Activated CD4-positive, CD25-positive, alpha-beta regulatory T cell treated with anti-CD3 and anti-CD28 coated beads, Interleukin-2, amount 50 U/mL, for 24 hours (primary cell): ENCODE data around the gene MRPL42.
"Not testable (repeated sequence)": the region's sequence is repeated elsewhere in the genome, so short reads cannot be mapped to it uniquely, and the experiment has no call there.

ENCODE experiments used
- ATAC-seq, 2 donors: fragments of 150-1000 bp; cut with Tn5 transposase; one replicate each; pipeline ENCODE4 v1.10.0; 2021; ENCODE audit warnings: mild to moderate bottlenecking in 1 of 2, moderate library complexity in 1 of 2

Gene MRPL42

DNA sequence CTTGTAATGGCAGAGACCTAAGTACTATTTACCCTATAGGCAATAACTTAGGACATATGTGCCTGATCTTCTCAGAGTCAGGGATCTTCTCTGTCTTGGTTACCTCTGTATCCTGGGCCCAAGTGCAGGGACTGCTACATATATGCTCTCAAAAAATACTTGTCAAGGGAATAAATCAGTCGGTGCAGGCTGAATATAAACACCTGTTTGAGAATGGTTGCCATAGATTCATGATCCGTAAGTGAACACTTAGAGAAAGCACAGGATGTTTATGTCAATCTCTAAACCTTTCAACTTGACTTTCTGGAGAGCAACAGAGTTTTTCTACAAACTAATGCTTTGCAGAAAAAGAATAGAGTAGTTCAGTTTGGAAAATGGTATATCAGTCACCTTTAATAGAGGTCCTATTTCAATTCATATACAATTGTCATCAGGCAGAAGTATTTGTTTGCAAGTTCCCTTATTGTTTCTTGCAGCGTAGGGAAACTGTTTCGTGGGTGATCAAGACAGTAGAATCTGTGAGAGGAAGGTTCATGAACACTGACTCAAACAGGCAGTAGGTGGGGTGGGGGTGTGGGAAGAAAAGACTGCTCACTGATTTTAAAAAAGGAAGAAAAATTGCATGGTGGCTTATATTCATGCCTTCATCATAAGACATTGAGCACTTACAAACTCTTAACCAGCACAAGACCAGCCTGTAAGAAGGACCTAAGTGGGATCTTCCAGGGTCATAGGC lies 19.6 kb upstream of the MRPL42 start:
- peak; percentile 58 to 65 for ATAC-seq

DNA sequence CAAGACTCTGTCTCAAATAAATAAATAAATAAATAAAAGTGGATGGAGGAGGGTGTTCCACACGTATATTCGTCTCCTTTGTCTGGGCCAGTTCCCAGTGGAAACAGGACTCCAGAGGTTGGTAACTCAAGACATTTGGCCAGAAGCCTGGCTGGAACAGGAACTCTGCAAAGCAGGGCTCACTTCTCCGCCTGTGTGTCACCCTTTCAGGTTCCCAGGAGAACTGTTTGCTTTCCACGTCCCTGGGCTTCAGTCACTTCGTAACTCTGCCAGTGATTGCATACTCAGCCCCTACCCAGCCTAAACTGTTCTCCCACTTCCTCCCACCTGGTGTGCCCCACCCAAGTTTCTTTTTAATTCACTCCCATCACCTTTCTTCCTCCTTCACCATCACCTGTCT lies 18.5 kb upstream of the MRPL42 start:
- no peak for ATAC-seq

DNA sequence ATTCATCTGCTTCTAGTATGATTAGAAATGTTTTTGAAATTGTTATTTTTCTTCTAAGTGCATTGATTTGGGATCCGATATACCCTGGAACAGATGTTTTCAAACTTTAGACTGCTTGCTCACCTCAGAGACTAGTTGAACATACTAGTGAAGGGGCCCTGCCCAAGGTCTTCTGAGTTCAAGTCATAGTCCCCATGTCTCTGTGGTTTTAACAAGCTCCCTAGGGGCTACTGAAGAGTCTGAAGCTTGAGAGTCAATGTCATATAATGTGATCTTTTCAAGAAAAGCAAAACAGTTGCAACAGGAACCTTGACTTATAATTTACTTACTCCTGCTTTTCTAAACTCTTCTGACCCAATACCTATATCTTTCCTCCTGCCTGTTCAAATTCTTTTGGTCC lies 18.0 kb upstream of the MRPL42 start:
- ATAC-seq, result peak; percentile 53 to 65

DNA sequence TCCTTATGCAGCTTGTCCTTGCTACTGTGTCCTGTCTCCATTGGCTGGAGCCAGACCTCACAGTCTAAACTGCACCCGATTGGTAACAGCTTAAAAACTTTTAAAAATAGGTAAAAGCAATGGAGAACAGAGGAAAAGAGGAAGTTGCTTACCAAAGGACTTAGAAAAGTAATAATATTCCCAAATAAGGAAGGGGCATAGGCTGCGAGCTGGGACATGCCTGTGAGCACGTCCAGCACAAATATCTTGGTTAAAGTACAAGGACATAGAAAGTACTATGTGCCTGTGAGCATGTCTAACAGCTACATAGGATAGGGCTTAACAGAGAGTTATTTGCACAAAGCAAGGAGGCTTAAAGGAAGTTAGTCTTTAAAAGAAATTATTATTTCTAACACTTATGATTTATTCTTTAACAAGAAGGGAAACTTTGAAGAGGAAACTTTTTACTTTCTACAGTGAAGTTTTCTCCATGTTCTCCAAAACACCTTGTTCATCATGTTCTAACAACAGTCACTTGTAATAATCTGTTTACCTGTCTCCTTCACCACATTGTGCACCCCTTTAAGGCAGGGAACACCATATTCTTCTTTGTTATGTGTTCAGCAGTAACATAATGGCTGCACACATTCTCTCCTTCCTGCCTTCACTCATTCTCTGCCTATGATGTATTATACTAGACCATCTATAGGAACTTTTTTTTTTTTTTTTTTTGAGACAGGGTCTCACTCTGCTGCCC lies 15.7 kb upstream of the MRPL42 start:
- ATAC-seq, result no peak

DNA sequence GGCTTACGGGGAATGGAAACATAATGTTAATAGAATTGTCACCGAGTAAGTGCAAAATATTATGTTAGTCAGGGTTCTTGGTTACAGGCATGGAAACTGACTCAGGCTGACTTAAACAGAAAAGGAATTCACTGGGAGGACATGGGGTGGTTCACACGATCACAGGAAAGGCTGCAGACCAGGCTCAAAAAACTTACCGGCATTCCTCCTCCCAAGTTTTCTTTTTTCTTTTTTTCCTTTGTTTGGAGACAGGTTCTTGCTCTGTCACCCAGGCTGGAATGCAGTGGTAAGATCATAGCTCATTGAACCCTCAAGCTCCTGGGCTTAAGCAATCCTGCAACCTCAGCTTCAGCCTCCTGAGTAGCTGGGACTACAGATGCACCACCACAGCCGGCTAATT lies 13.7 kb upstream of the MRPL42 start:
- no peak for ATAC-seq

DNA sequence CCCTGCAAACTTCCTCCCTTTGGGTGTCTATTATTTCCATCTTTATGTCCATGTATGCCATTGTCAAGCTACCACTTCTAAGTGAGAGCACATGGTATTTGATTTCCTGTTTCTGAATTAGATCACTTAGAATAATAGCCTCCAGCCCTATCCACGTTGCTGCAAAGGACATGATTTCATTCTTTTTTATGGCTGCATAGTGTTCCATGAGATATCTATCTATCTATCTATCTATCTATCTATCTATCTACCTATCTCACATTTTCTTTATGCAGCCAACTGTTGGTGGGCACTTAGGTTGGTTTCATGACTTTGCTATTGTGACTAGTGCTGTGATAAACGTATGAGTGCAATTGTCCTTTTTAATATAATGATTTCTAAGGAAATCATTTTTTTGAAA lies 11.2 kb upstream of the MRPL42 start:
- ATAC-seq, result no peak

DNA sequence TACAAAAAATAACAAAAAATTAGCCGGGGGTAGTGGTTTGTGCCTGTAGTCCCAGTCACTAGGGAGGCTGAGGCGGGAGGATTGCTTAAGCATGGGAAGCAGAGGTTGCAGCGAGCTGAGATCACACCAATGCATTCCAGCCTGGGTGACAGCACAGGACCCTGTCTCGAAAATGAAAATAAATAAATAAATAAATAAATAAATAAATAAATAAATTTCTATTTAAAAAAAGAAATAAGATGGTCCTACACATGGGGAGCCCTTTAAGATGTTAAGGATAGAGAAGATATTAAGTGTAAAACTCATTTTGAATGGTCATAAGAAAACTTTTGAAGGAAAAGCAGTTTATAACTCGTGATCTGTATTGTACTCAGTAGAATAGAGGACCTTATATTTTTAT lies 8.2 kb upstream of the MRPL42 start:
- no peak for ATAC-seq

DNA sequence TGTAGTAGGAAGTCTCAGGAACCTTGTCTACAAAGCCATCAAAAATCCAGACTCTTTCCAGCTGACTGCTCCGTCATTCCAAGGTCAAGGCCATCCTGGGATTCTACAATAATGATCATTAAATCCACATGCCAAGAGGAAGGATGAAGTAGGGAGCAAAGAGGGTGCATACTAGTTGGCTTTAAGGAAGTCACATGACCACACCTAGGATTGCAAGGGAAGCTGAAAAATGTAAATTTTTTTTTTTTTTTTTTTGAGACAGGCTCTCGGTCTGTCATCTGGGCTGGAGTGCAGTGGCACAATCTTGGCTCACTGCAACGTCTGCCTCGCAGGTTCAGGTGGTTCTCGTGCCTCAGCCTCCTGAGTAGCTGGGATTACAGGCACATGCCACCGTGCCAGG lies 7.3 kb upstream of the MRPL42 start:
- no peak for ATAC-seq

DNA sequence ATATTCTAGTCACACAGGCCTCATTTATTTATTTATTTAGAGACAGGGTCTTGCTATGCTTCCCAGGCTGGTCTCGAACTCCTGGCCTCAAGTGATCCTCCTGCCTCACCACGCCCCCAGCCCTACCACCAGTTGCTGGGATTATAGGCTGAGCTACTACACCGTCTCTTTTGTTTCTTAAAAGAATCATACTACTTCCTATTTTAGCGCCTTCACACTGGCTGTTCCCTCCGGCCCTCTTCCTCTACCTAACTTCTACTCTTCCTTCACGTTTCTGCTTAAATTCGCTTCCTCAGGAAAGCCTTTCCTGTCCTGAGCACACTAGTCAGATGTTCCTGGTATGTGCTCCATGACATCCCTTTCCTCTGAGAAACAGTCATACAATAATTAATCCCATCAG lies 6.4 kb upstream of the MRPL42 start:
- ATAC-seq, result no peak

DNA sequence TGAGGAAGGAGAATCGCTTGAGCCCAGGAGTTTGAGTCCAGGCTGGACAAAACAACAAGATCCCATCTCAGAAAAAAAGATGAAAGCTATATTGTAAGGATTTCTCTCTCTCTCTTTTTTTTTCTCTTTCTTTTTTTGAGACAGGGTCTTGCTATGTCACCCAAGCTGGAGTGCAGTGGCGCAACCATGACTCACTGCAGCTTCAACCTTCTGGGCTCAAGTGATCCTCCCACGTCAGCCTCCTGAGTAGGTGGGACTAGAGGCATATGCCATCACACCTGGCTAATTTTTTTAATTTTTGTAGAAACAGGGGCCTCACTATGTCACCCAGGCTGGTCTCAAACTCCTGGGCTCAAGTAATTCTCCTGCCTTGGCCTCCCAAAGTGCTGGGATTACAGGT lies 5.8 kb upstream of the MRPL42 start:
- no peak for ATAC-seq

DNA sequence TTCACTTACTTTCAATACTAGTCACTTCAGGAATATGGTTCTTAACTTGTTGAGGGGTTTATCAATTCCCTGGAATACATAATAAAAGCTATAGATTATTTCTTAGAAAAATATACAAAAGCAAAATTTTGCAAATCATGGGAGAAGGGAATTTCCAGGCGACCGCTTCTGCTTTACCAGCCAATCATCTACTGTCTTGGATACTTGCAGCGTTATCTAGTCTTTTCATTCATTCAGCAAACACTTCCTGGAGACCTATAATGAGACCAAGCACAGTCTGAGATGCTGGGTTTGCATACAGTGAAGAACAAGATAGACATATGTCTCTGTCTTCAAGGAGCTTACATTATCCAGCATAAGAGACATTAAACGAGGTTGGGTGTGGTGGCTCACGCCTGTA lies 1.5 kb upstream of the MRPL42 start:
- no peak for ATAC-seq

DNA sequence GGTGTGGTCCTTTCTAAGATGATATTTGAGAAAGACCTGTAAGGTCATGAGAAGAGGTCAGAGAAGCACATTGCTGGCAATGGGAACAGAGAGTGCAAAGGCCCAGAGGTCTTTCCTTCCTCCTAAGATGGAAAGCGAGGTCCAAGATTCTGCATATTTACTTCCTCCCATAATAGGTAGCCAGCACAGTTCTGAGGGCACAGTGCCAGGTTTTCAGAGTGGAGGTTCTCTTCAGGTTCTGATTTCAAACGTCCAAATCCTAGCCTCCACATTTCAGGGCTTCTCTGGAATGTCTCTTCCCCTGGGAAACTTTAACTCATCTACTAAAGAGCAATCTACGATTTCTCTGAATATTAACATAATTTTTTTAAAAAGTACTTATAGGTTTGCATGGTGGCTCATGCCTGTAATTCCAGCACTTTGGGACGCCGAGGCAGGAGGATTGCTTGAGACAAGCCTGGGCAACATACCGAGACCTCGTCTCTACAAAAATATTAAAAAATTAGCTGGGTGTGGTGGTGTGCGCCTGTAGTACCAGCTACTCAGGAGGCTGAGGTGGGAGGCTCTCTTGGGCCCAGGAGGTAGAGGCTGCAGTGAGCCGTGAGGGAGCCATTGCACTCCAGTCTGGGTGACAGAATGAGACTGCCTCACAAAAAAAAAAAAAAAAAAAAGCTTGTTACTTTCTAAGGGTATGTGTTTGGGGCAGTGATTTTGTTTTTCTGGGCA lies 526 bp upstream of the MRPL42 start:
- no peak for ATAC-seq

DNA sequence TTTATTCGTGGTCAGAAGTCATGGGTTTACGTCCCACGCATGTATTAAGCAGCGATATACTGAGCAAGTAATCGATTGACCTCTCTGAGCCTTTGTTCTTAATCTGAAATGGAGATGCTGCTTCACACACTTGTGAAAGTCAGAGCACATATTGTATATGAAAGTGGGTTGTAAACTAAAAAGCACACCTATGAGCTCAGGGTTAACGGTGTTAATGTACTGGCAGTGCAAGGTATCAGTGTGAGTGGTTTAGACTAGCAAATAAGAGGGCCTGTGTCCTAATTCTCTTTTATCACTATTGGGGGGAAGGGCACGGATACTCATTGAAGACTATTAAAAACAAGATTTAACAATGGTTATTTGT lies 676 bp downstream of the MRPL42 start:
- ATAC-seq, result peak; percentile 30 to 36

DNA sequence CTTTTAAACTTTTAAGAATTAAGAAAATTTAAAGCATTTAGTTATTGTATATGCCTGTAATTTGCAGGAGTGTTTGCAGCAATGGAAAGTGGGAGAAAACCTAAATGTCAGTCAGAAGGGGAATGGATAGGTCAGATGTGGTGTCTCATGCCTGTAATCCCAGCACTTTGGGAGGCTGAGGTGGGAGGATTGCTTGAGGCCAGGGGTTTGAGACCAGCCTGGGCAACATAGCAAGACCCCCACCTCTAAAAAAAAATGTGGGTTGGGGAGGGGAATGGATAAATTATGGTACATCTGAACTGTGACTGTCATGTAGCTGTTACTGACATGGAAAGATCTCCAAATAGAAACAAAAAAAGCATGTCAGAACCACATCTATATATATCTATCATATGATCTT lies 2.1 kb downstream of the MRPL42 start:
- ATAC-seq, result no peak

DNA sequence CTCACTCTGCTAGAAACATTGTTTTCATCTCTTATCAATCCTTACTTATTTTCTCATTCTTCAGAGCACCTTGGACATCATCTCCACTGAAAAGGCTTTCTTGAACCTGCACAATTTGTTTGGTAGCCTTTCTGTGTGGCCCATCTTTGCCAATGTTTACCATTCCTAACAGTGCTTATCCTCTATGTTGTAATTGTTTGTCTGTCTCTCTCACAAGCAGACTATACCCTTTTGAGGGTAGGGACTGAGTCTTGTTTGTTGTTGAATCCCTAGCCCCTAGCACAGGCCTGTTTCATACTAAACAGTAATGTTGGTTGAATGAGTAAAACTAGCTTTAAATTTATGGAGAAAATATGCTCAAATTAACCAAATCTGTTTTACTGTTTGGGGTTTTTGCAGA lies 9.2 kb downstream of the MRPL42 start:
- ATAC-seq, result no peak

DNA sequence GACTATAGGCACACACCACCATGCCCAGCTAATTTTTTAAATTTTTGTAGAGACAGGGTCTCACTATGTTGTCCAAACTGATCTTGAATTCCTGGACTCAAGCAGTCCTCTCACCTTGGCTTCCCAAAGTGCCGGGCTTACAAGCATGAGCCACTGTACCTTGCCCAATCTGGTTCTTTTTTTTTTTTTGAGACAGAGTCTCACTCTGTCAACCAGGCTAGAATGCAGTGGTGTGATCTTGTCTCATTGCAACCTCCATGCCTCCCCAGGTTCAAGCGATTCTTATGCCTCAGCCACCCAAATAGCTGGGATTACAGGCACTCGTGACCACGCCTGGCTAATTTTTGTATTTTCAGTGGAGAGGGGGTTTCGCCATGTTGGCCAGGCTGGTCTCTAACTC lies 15.4 kb downstream of the MRPL42 start:
- ATAC-seq, result no peak

DNA sequence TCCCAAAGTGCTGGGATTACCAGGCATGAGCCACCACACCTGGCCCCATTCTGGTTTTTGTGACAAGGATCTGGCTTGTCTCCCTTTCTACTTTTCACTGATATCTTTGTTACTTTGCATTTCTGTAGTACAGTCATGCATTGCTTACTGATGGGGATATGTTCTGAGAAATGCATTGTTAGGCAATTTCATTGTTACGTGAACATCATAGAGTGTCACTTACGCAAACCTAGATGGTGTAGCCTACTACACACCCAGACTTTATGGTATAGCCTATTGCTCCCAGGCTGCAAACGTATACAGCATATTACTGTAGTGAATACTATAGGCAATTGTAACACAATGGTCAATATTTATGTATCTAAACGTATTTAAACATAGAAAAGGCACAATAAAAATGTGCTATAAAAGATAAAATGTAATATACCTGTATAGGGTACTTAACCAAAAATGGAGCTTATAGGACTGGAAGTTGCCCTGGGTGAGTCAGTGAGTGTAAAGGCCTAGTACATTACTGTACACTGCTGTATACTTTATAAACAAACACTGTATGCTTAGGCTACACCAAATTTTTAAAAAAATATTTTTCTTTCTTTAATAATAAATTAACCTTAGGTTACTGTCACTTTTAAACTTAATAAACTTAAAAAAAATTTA lies 16.0 kb downstream of the MRPL42 start:
- no peak for ATAC-seq

DNA sequence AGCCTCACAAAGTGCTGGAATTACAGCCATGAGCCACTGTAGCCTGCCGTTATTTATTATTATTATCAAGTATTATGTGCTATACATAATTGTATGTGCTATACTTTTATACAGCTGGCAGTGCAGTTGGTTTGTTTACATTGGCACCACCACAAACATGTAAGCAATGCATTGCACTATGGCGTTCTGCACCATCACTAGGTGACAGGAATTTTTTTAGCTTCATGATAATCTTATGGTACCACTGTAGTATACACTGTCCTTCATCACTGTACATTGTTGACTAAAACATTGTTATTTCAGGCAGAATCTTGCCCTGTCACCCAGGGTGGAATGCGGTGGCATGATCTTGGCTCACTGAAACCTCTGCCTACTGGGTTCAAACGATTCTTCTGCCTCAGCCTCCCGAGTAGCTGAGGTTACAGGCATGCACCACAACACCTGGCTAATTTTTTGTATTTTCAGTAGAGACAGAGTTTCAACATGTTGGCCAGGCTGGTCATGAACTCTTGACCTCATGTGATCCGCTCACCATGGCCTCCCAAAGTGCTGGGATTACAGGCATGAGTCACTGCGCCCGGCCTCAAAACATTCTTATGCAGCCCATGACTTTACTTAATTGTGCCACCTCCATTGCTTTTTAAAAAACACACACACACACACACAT lies 17.1 kb downstream of the MRPL42 start:
- no peak for ATAC-seq

DNA sequence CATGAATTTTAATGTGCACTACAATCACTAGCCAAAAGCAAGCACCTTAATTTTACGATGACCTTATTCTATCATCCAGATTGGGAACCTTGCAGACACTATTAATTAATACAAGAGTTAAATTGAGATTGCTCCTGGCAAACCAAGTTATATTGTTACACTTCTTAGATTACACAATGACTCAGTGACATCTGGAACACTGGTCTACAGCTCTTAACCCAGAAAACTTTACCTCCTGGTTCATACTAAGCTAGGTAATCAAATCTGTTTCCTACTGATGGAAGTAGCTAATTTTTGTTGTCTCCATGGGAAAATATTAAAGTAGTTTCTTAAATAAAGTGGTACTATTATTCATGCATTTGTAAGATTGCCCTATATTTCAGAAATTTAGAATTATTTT lies 25.5 kb downstream of the MRPL42 start:
- ATAC-seq, result not testable (repeated sequence)

DNA sequence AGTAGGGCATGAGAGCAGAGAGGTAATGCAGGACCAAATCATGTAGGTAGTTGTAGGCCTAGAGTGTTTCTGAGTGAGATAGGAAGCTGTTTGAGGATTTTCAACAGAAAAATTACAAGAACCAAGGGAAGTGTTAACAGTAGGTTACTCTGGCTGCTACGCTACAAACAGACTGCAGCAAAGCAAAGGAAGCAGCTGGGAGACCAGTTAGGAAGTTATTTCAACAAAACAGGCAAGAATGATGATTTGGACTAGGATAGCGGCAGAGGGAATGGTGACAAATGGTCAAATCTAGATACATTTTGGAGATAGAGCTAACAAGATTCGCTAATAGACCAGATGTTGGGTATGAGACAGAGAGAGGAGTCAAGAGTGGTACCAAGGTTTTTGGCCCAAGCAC lies 26.8 kb downstream of the MRPL42 start:
- no peak for ATAC-seq

DNA sequence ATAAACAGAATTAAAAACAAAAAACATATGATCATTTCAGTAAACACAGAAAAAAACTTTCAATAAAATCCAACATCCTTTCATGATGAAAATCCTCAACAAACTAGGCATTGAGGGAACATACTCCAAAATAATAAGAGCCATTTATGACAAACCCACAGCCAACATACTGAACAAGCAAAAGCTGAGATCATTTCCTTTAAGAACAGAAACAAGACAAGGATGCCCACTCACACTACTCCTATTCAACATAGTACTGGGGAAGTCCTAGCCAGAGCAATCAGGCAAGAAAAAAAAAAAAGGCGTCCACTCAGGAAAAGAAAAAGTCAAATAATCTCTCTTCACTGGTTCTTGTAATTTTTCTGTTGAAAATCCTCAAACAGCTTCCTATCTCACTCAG lies 30.1 kb downstream of the MRPL42 start:
- ATAC-seq, result no peak

DNA sequence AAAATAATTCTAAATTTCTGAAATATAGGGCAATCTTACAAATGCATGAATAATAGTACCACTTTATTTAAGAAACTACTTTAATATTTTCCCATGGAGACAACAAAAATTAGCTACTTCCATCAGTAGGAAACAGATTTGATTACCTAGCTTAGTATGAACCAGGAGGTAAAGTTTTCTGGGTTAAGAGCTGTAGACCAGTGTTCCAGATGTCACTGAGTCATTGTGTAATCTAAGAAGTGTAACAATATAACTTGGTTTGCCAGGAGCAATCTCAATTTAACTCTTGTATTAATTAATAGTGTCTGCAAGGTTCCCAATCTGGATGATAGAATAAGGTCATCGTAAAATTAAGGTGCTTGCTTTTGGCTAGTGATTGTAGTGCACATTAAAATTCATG lies 31.5 kb downstream of the MRPL42 start:
- not testable (repeated sequence) for ATAC-seq

DNA sequence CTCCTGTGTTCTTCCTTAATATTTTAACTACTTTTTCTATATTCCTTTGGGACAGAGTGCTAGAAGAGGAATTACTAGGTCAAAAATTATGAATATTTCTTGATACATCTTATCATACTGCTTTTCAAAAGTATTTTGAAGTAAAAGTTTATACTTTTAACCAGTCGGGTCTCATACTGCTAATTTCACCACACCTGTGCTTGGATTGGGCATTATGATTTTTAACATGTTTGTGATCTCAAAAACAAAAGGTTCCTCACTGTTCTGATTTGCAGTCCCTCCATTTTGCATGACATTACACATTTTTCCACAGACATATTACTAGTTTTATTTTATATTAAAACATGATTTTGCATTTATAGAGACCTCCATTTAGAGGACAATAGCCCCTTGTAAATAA lies 32.9 kb downstream of the MRPL42 start:
- ATAC-seq, result no peak
